T-helper 2 cell treated with Interferon-gamma antibody and Interleukin-4, amounts not matched to agents 100 ng/mL and 5 ng/mL, for 36 hours (primary cell): ENCODE measurements around the gene MORC2. TPM values are rescaled to one million over a fixed set of nuclear protein-coding genes. Genes with fewer than 3 reads are reported as not detected.

Experiments
- intact Hi-C: fragments of 100-400 bp; cut with micrococcal nuclease; formaldehyde crosslinking; loops from one replicate; pipeline ENCODE4 v1.15.1; 2023
- total RNA-seq: library from RNA; stranded (reverse); gene quantifications from 2 replicates; pipeline ENCODE4 v1.2.3, GENCODE V29; 2022

The MORC2 gene
- total RNA-seq, 1 donor from 2014 or later: 36.8 TPM

- intact Hi-C loops: loop anchor here (5.0 kb wide), 1 partner anchor 132 kb away; the partner anchor contains the start of gene SMTN
Measured at GRCh38 chr22:30949934-30950660, 18.5 kb downstream of the MORC2 start.

- intact Hi-C loops: loop anchor here (5.0 kb wide), 1 partner anchor 133 kb away; the partner anchor contains the start of gene SMTN
Measured at GRCh38 chr22:30948930-30949342, 19.6 kb downstream of the MORC2 start.

GRCh38 chr22:30947816-30948454, 20.6 kb downstream of the MORC2 start:
- intact Hi-C loops: loop anchor here (5.0 kb wide), 1 partner anchor 134 kb away; the partner anchor contains the start of gene SMTN

- intact Hi-C loops: loop anchor here (5.0 kb wide), 1 partner anchor 135 kb away; the partner anchor contains the start of gene SMTN
Measured at GRCh38 chr22:30947173-30947815, 21.3 kb downstream of the MORC2 start.

GRCh38 chr22:30946354-30946753, 22.2 kb downstream of the MORC2 start:
- intact Hi-C loops: loop anchor here (5.0 kb wide), 1 partner anchor 136 kb away; the partner anchor contains the start of gene SMTN

- intact Hi-C loops: loop anchor here (5.0 kb wide), 1 partner anchor 137 kb away; the partner anchor contains the start of gene SMTN
Measured at GRCh38 chr22:30945653-30946052, 22.9 kb downstream of the MORC2 start.

- intact Hi-C loops: loop anchor here (5.0 kb wide), 1 partner anchor 137 kb away; the partner anchor contains the start of gene SMTN
Measured at GRCh38 chr22:30944986-30945385, 23.6 kb downstream of the MORC2 start.

GRCh38 chr22:30943368-30943767, 25.2 kb downstream of the MORC2 start:
- intact Hi-C loops: loop anchor here (1.0 kb wide), 1 partner anchor 26 kb away; the partner anchor contains the start of gene TUG1

- intact Hi-C loops: no loop called here
Measured at GRCh38 chr22:30941363-30941740, 27.2 kb downstream of the MORC2 start.

GRCh38 chr22:30940685-30941362, 27.8 kb downstream of the MORC2 start:
- intact Hi-C loops: no loop called here

- intact Hi-C loops: no loop called here
Measured at GRCh38 chr22:30934053-30934452, 34.5 kb downstream of the MORC2 start.

- intact Hi-C loops: no loop called here
Measured at GRCh38 chr22:30933457-30933856, 35.1 kb downstream of the MORC2 start.

- intact Hi-C loops: no loop called here
Measured at GRCh38 chr22:30932661-30933060, 35.9 kb downstream of the MORC2 start.

- intact Hi-C loops: no loop called here
Measured at GRCh38 chr22:30931541-30932300, 36.9 kb downstream of the MORC2 start.

GRCh38 chr22:30930228-30930627, 38.3 kb downstream of the MORC2 start:
- intact Hi-C loops: no loop called here

GRCh38 chr22:30928401-30928800, 40.2 kb downstream of the MORC2 start:
- intact Hi-C loops: no loop called here

GRCh38 chr22:30927806-30928205, 40.8 kb downstream of the MORC2 start:
- intact Hi-C loops: no loop called here

- intact Hi-C loops: no loop called here
Measured at GRCh38 chr22:30926706-30927105, 41.9 kb downstream of the MORC2 start.

GRCh38 chr22:30925667-30926066, 42.9 kb downstream of the MORC2 start:
- intact Hi-C loops: no loop called here

- intact Hi-C loops: loop anchor here (5.0 kb wide), 1 partner anchor 596 kb away; the partner anchor contains the start of gene TBC1D10A
Measured at GRCh38 chr22:30923168-30923900, 45.2 kb downstream of the MORC2 start.
